HCT116 (cell line): Measurements from ENCODE around the gene SEMA3F. TPM values are rescaled to one million over a fixed set of nuclear protein-coding genes. Genes with fewer than 3 reads are reported as not detected.

Source experiments
- ATAC-seq: fragments of 200-7000 bp; cut with Tn5 transposase; 2 replicates; pipeline ENCODE4 v1.9.1; 2020; ENCODE audit warnings: mild to moderate bottlenecking, moderate library complexity
- BruUV-seq: library from RNA; stranded (reverse); fragments of 400-500 nt; replicated peaks from 2 replicates; lab custom pipeline; 2021; lab: Mats Ljungman, UMichigan
- CTCF ChIA-PET: fragments of 300-600 bp; sonication (Branson Sonifier 250); formaldehyde crosslinking; loops from one replicate; lab custom pipeline; 2021; ENCODE audit warnings: antibody characterized with exemption; lab: Charles Lee
- POLR2A ChIA-PET: fragments of 300-600, 350-600 bp; sonication (Branson Sonifier 250); formaldehyde crosslinking; loops from one replicate; lab custom pipeline; 2021; ENCODE audit warnings: antibody characterized with exemption; lab: Charles Lee
- RAD21 ChIA-PET, 2 experiments: fragments of 300-600 bp; sonication (Branson Sonifier 250); formaldehyde crosslinking; loops; one replicate each; lab custom pipeline; 2023; ENCODE audit warnings: low total read pairs in 2 of 2; ENCODE audit not compliant: uncharacterized antibody in 2 of 2, unreplicated experiment in 2 of 2, low non-redundant PET in 1 of 2; lab: Charles Lee
- DNase-seq: peaks from one replicate; pipeline ENCODE4 v3.0.0-alpha.2; 2010; ENCODE audit warnings: low read depth, low spot score
- H2AFZ ChIP-seq: fragments of 200-600 bp; shearing (Covaris generic), sonication (generic); 2 replicates; pipeline ENCODE4 v1.6.1; 2017; ENCODE audit warnings: low read depth, mixed run types, mixed read lengths, antibody characterized with exemption, low read length; ENCODE audit not compliant: poor library complexity, severe bottlenecking
- H3K27ac ChIP-seq: 2 replicates; pipeline ENCODE4 v1.5.1; 2012; ENCODE audit warnings: low read depth, low read length
- H3K27me3 ChIP-seq: fragments of 200-600 bp; sonication (generic); 2 replicates; pipeline ENCODE4 v1.6.1; 2016; ENCODE audit warnings: mixed run types, low read length, mixed read lengths; ENCODE audit not compliant: insufficient read depth
- H3K36me3 ChIP-seq, 2 experiments: fragments of 200-500 bp in 1 of 2; fragments of 200-600 bp in 1 of 2; sonication (Bioruptor generic) in 1 of 2; sonication (generic) in 1 of 2; 2 replicates each; pipeline versions ENCODE4 v1.5.1 to v1.6.1; 2014 to 2016; ENCODE audit warnings: low read length in 2 of 2, inconsistent platforms in 1 of 2, mixed read lengths in 1 of 2, mixed run types in 1 of 2; ENCODE audit not compliant: insufficient read depth in 2 of 2, control insufficient read depth in 1 of 2
- H3K4me1 ChIP-seq, 2 experiments: fragments of 200-600 bp in 1 of 2; sonication (generic) in 1 of 2; 2 replicates each; pipeline versions ENCODE4 v1.5.1 to v1.6.1; 2012 to 2017; ENCODE audit warnings: low read length in 2 of 2, inconsistent platforms in 1 of 2, mild to moderate bottlenecking in 1 of 2, mixed read lengths in 1 of 2, mixed run types in 1 of 2, moderate library complexity in 1 of 2; ENCODE audit not compliant: insufficient read depth in 2 of 2, control insufficient read depth in 1 of 2
- H3K4me2 ChIP-seq: fragments of 200-600 bp; sonication (generic); 2 replicates; pipeline ENCODE4 v1.6.1; 2017; ENCODE audit warnings: mixed run types, low read length, mixed read lengths
- H3K4me3 ChIP-seq, 2 experiments: fragments of 200-600 bp in 1 of 2; sonication (generic) in 1 of 2; replicated peaks in 1 of 2; 2 replicates each; pipeline ENCODE4 v1.5.1; 2011 to 2016; ENCODE audit warnings: low read length in 2 of 2, control low read depth in 1 of 2, low read depth in 1 of 2, mild to moderate bottlenecking in 1 of 2, mixed read lengths in 1 of 2, mixed run types in 1 of 2
- H3K79me2 ChIP-seq: fragments of 200-600 bp; sonication (generic); 2 replicates; pipeline ENCODE4 v1.6.1; 2017; ENCODE audit warnings: mild to moderate bottlenecking, mixed run types, low read length, moderate library complexity, mixed read lengths; ENCODE audit not compliant: insufficient read depth
- H3K9ac ChIP-seq: fragments of 200-600 bp; sonication (generic); 2 replicates; pipeline ENCODE4 v1.6.1; 2016; ENCODE audit warnings: low read length, mixed read lengths
- H3K9me2 ChIP-seq: fragments of 200-600 bp; sonication (generic), shearing (Covaris generic); 2 replicates; pipeline ENCODE4 v1.6.1; 2017; ENCODE audit warnings: mixed run types, mild to moderate bottlenecking, moderate library complexity; ENCODE audit not compliant: insufficient read depth
- H3K9me3 ChIP-seq, 2 experiments: fragments of 200-500 bp in 1 of 2; fragments of 200-600 bp in 1 of 2; sonication (Bioruptor generic) in 1 of 2; sonication (generic) in 1 of 2; 2 replicates each; pipeline ENCODE4 v1.6.1; 2014 to 2017; ENCODE audit warnings: low read length in 2 of 2, mixed read lengths in 2 of 2, inconsistent platforms in 1 of 2, low read depth in 1 of 2, mild to moderate bottlenecking in 1 of 2, mixed run types in 1 of 2, moderate library complexity in 1 of 2; ENCODE audit not compliant: control insufficient read depth in 1 of 2, insufficient read depth in 1 of 2
- H4K20me1 ChIP-seq: fragments of 200-600 bp; sonication (generic), shearing (Covaris generic); 2 replicates; pipeline ENCODE4 v1.6.1; 2017; ENCODE audit warnings: mixed run types, mild to moderate bottlenecking, moderate library complexity; ENCODE audit not compliant: insufficient read depth
- FOSL1 ChIP-seq: IDR thresholded peaks from 2 replicates; pipeline ENCODE4 v1.6.1; 2012; ENCODE audit warnings: low read depth
- POLR2AphosphoS5 ChIP-seq: IDR thresholded peaks from 2 replicates; pipeline ENCODE4 v1.6.1; 2011; ENCODE audit warnings: mild to moderate bottlenecking, low read depth, low read length, moderate library complexity
- RAD21 ChIP-seq: IDR thresholded peaks from 2 replicates; pipeline ENCODE4 v1.6.1; 2012; ENCODE audit warnings: low read depth, mild to moderate bottlenecking
- SP1 ChIP-seq: IDR thresholded peaks from 2 replicates; pipeline ENCODE4 v1.6.1; 2012; ENCODE audit warnings: low read depth
- TCF7L2 ChIP-seq: IDR thresholded peaks from 2 replicates; pipeline ENCODE4 v1.7.0; 2011; ENCODE audit warnings: borderline replicate concordance, inconsistent platforms; ENCODE audit not compliant: insufficient read depth, insufficient read length; ENCODE audit errors: extremely low read depth
- YY1 ChIP-seq: IDR thresholded peaks from 2 replicates; pipeline ENCODE4 v1.6.1; 2011; ENCODE audit warnings: low read length, low read depth, moderate library complexity, mild to moderate bottlenecking; ENCODE audit not compliant: insufficient replicate concordance; ENCODE audit errors: extremely low read depth
- intact Hi-C: fragments of 100-400 bp; cut with micrococcal nuclease; formaldehyde crosslinking; loops from 2 replicates; pipeline ENCODE4 v1.10.0; 2022
- total RNA-seq: library from RNA; stranded (reverse); gene quantifications from one replicate; pipeline ENCODE4 v1.2.1, GENCODE V29; 2021; ENCODE audit not compliant: unreplicated experiment

The SEMA3F gene
- total RNA-seq, 1 experiment from 2014 or later = 15.7 TPM

GRCh38 chr3:50185230-50185629 lies 30.1 kb downstream of the SEMA3F start:
- CTCF ChIA-PET = no interaction called here

GRCh38 chr3:50186096-50186495 lies 31.0 kb downstream of the SEMA3F start:
- H3K27me3 ChIP-seq = no peaks in the 10 kb centered on the region
- no peak overlapping the region for H3K4me3 ChIP-seq
- no peak overlapping the region for H3K27ac ChIP-seq
- no peaks in the 10 kb centered on the region for H3K9me2 ChIP-seq
- DNase-seq (no peak), ATAC-seq (no peak)
- ChIA-PET POLR2A (no interaction called here), RAD21 (no interaction called here), CTCF (no interaction called here)
- H3K4me1 ChIP-seq = peaks cover 0 to 7% of the 10 kb centered on the region in 2 experiments; a peak in 2 of 4 replicates
- H3K79me2 ChIP-seq = no peaks in the 10 kb centered on the region
- TF ChIP-seq FOSL1 (no peak), SP1 (no peak), RAD21 (no peak), TCF7L2 (no peak), YY1 (no peak)
- H4K20me1 ChIP-seq = no peaks in the 10 kb centered on the region
- H2AFZ ChIP-seq = no peak overlapping the region
- intact Hi-C loops = no loop called here
- no peaks in the 10 kb centered on the region; a peak in 1 of 4 replicates for H3K36me3 ChIP-seq
- no TSS peak for BruUV-seq
- no peak overlapping the region for H3K9ac ChIP-seq
- no peaks in the 10 kb centered on the region for H3K9me3 ChIP-seq
- no peak overlapping the region for H3K4me2 ChIP-seq

More at GRCh38 chr3:50185230-50185629, 30.1 kb downstream of the SEMA3F start:
- ATAC-seq (no peak), DNase-seq (no peak)
- Histone ChIP-seq H3K27ac (no peak overlapping the region), H3K4me1 (peaks cover 0 to 7% of the 10 kb centered on the region in 2 experiments; a peak in 2 of 4 replicates), H3K27me3 (no peaks in the 10 kb centered on the region), H3K4me2 (no peak overlapping the region), H3K4me3 (no peak overlapping the region), H3K36me3 (no peaks in the 10 kb centered on the region; a peak in 1 of 4 replicates), H3K9me2 (no peaks in the 10 kb centered on the region), H4K20me1 (no peaks in the 10 kb centered on the region), H3K79me2 (no peaks in the 10 kb centered on the region), H3K9me3 (no peaks in the 10 kb centered on the region), H3K9ac (no peak overlapping the region), H2AFZ (no peak overlapping the region)
- BruUV-seq = no TSS peak
- RAD21 ChIA-PET = no interaction called here
- POLR2A ChIA-PET = no interaction called here
- no peak for TF ChIP-seq SP1
- no peak for TF ChIP-seq POLR2AphosphoS5
- intact Hi-C loops = no loop called here
